OCI-LY3 (cell line): Measurements from ENCODE around the gene NAPB.

Source experiments
- H2AFZ ChIP-seq: fragments of 200-600, 300-600 bp; shearing (Covaris generic); 2 replicates; pipeline ENCODE4 v1.6.0; 2014; ENCODE audit warnings: antibody characterized with exemption, low read depth, low read length
- H3K27ac ChIP-seq: fragments of 200-600, 300-600 bp; sonication (generic); 2 replicates; pipeline ENCODE4 v1.5.1; 2014; ENCODE audit warnings: mild to moderate bottlenecking, low read length, moderate library complexity, mixed read lengths
- H3K27me3 ChIP-seq: fragments of 200-600, 300-600 bp; sonication (generic); 2 replicates; pipeline ENCODE4 v1.6.1; 2014; ENCODE audit warnings: low read depth, low read length, mixed read lengths
- H3K36me3 ChIP-seq: fragments of 200-600, 300-600 bp; sonication (generic); replicated peaks from 2 replicates; pipeline ENCODE3; 2014; ENCODE audit warnings: low read depth, low read length, mixed read lengths
- H3K4me1 ChIP-seq: fragments of 300-600, 200-600 bp; sonication (generic); 2 replicates; pipeline ENCODE4 v1.6.1; 2014; ENCODE audit warnings: low read length, mixed read lengths
- H3K4me2 ChIP-seq: fragments of 200-600, 300-600 bp; sonication (generic); 2 replicates; pipeline ENCODE4 v1.6.1; 2014; ENCODE audit warnings: low read length, mixed read lengths
- H3K4me3 ChIP-seq: fragments of 300-600, 200-600 bp; sonication (generic); 2 replicates; pipeline ENCODE4 v1.5.1; 2014; ENCODE audit warnings: antibody characterized with exemption, mild to moderate bottlenecking, low read length, moderate library complexity
- H3K79me2 ChIP-seq: fragments of 300-600, 200-600 bp; shearing (Covaris generic); 2 replicates; pipeline ENCODE4 v1.6.1; 2014; ENCODE audit warnings: mild to moderate bottlenecking, low read length, mixed read lengths
- H3K9ac ChIP-seq: fragments of 300-600, 200-600 bp; shearing (Covaris generic); 2 replicates; pipeline ENCODE4 v1.6.0; 2014; ENCODE audit warnings: mild to moderate bottlenecking, low read length, moderate library complexity
- H3K9me3 ChIP-seq: fragments of 200-600, 300-600 bp; shearing (Covaris generic); 2 replicates; pipeline ENCODE4 v1.6.1; 2014; ENCODE audit warnings: low read length, mixed read lengths; ENCODE audit not compliant: insufficient read depth
- H4K20me1 ChIP-seq: fragments of 200-600, 300-600 bp; sonication (generic); 2 replicates; pipeline ENCODE4 v1.6.1; 2016; ENCODE audit warnings: low read length, mixed read lengths; ENCODE audit not compliant: insufficient read depth
- EZH2phosphoT487 ChIP-seq: fragments of 200-600 bp; shearing (Covaris generic); IDR thresholded peaks from 2 replicates; pipeline ENCODE4 v1.6.1; 2018; ENCODE audit warnings: antibody characterized with exemption, mixed run types, low read depth
- TF ChIP-seq, protein P1 (sequence below): fragments of 200-600, 300-600 bp; sonication (generic); IDR thresholded peaks from 2 replicates; pipeline ENCODE4 v1.5.1; 2014; ENCODE audit warnings: antibody characterized with exemption, low read length, low read depth

NAPB gene

GRCh38 chr20:23409800-23410199, 11.5 kb downstream of the NAPB start:
- Histone ChIP-seq H3K9ac (no peak overlapping the region), H3K36me3 (no peaks in the 10 kb centered on the region), H3K4me3 (no peak overlapping the region), H4K20me1 (peaks cover 22% of the 10 kb centered on the region), H3K27ac (no peak overlapping the region), H3K4me2 (no peak overlapping the region), H3K79me2 (peaks cover 63% of the 10 kb centered on the region), H3K4me1 (peaks cover 10% of the 10 kb centered on the region), H3K27me3 (no peaks in the 10 kb centered on the region), H3K9me3 (no peaks in the 10 kb centered on the region), H2AFZ (no peak overlapping the region)
- TF ChIP-seq EZH2phosphoT487, result no peak
- TF ChIP-seq, protein P1, sequence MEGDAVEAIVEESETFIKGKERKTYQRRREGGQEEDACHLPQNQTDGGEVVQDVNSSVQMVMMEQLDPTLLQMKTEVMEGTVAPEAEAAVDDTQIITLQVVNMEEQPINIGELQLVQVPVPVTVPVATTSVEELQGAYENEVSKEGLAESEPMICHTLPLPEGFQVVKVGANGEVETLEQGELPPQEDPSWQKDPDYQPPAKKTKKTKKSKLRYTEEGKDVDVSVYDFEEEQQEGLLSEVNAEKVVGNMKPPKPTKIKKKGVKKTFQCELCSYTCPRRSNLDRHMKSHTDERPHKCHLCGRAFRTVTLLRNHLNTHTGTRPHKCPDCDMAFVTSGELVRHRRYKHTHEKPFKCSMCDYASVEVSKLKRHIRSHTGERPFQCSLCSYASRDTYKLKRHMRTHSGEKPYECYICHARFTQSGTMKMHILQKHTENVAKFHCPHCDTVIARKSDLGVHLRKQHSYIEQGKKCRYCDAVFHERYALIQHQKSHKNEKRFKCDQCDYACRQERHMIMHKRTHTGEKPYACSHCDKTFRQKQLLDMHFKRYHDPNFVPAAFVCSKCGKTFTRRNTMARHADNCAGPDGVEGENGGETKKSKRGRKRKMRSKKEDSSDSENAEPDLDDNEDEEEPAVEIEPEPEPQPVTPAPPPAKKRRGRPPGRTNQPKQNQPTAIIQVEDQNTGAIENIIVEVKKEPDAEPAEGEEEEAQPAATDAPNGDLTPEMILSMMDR, result no peak

DNA sequence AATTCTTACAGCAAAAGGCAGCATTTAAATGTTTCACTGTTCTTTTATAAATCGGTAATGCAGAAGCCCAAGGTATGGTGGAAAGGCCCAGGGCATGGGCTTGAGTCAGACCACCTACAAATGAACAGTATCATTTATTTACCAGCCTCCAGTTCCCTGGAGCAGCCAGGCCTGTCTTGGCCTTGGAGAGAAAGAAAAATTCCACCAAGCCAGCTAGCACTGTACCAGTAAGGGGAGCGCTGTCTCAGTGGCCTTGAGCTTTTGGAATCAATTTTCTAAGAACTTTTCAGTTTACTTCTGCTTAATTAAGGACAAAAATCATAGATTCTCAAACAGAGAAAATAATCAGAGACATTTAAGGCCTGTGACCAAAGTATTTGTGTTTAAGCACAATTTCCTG, 12.3 kb downstream of the NAPB start:
- Histone ChIP-seq H3K36me3 (no peaks in the 10 kb centered on the region), H3K4me1 (peaks cover 10% of the 10 kb centered on the region), H3K27ac (no peak overlapping the region), H4K20me1 (peaks cover 29% of the 10 kb centered on the region), H3K9me3 (no peaks in the 10 kb centered on the region), H3K27me3 (no peaks in the 10 kb centered on the region), H3K4me2 (no peak overlapping the region), H2AFZ (no peak overlapping the region), H3K4me3 (no peak overlapping the region), H3K9ac (no peak overlapping the region), H3K79me2 (peaks cover 70% of the 10 kb centered on the region)
- no peak for TF ChIP-seq EZH2phosphoT487
- TF ChIP-seq, protein P1, result no peak

DNA sequence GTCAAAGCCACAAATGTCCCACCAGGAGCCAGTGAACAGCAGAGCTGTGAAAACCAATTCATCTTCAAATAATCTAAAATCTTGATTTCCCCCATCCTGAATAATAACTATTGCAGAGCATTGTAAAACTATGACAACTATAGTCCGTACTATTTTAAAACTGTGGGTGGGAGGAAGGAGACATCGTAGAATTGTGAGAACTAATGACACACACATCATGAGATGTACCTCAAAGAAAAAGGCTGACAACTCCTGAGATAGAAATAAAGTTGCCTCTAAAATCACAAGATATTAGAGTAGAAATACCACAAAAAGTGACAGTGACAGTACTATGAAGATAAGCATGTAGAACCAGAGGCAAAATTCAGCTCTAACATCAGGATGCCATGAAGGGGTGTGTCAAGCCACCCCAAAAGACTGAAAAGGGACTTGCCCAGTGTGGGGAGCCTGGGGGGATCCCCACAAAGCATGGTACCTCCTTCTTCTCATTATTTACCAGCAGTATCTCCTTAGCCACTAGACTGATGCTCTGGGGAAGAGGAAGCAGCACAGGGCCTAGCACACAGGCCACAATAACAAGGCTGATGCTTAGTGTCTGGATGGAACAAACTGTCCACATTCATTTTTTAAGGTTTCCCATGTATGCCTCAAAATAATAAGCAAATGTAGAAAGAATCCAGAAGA, 13.4 kb downstream of the NAPB start:
- no peaks in the 10 kb centered on the region for H3K27me3 ChIP-seq

DNA sequence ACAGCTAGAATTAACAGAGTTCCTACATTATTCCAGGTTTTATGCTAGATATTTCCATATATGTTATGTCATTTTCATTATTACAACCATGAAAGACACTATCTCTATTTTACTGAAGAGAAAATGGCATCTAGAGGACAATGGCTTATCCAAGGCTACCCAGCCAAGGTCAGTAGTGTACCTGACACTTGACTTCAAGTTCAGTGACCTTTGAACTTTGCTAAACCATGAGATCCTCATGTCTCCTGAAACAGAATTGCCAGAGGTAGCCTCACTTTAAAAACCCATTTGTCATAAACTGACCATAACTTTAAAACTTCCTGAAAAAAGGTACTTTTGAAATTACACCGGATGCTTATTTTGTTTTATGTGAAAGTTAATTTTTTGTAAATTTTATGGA, 14.4 kb downstream of the NAPB start:
- H3K4me2 ChIP-seq, result no peak overlapping the region
- no peak overlapping the region for H3K27ac ChIP-seq
- H3K27me3 ChIP-seq, result no peaks in the 10 kb centered on the region
- H4K20me1 ChIP-seq, result peaks cover 31% of the 10 kb centered on the region
- H2AFZ ChIP-seq, result no peak overlapping the region
- H3K36me3 ChIP-seq, result peaks cover 2% of the 10 kb centered on the region
- peaks cover 61% of the 10 kb centered on the region for H3K79me2 ChIP-seq
- no peaks in the 10 kb centered on the region for H3K9me3 ChIP-seq
- H3K4me1 ChIP-seq, result peaks cover 10% of the 10 kb centered on the region
- H3K9ac ChIP-seq, result no peak overlapping the region
- no peak overlapping the region for H3K4me3 ChIP-seq
- TF ChIP-seq, protein P1, result no peak
- no peak for TF ChIP-seq EZH2phosphoT487

More for the DNA sequence above, 13.4 kb downstream of the NAPB start:
- H3K4me3 ChIP-seq, result no peak overlapping the region
- peaks cover 10% of the 10 kb centered on the region for H3K4me1 ChIP-seq
- H4K20me1 ChIP-seq, result peaks cover 34% of the 10 kb centered on the region
- no peaks in the 10 kb centered on the region for H3K36me3 ChIP-seq
- H3K27ac ChIP-seq, result no peak overlapping the region
- TF ChIP-seq EZH2phosphoT487, result no peak
- TF ChIP-seq, protein P1, result no peak
- no peak overlapping the region for H3K9ac ChIP-seq
- H2AFZ ChIP-seq, result no peak overlapping the region
- peaks cover 69% of the 10 kb centered on the region for H3K79me2 ChIP-seq
- no peak overlapping the region for H3K4me2 ChIP-seq
- no peaks in the 10 kb centered on the region for H3K9me3 ChIP-seq
